NK-92 treated with Interleukin-12 subunit alpha and Interleukin-12 subunit beta, amount 100 ng/mL, for 24 hours (cell line): Measurements from ENCODE around the gene PLSCR4.

ENCODE experiments used
- DNase-seq: peaks from one replicate; lab custom pipeline; 2025; lab: John Stamatoyannopoulos, UW

PLSCR4 gene

DNA sequence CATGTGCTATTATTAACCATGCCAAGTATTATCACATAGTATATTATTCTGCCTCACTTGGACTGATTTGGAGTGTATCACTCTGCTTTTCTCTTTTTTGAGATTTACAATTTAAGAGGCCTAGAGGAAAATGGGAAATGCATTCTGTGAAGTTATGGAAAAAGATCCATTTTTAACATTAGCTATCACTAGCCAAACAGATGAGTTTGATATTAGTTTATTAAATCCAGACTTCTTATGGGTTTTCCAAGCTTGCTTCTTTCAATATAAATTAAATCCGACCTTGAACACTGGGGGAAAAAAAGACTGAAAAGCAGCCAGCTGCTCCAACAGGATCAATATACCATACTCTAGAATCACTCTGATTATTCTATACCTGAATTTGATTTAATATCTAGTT lies 59.9 kb downstream of the PLSCR4 start:
- no peak for DNase-seq

GRCh38 chr3:146189519-146190173 lies 61.3 kb downstream of the PLSCR4 start:
- no peak for DNase-seq

GRCh38 chr3:146187334-146187950 lies 63.5 kb downstream of the PLSCR4 start:
- DNase-seq, result no peak

DNA sequence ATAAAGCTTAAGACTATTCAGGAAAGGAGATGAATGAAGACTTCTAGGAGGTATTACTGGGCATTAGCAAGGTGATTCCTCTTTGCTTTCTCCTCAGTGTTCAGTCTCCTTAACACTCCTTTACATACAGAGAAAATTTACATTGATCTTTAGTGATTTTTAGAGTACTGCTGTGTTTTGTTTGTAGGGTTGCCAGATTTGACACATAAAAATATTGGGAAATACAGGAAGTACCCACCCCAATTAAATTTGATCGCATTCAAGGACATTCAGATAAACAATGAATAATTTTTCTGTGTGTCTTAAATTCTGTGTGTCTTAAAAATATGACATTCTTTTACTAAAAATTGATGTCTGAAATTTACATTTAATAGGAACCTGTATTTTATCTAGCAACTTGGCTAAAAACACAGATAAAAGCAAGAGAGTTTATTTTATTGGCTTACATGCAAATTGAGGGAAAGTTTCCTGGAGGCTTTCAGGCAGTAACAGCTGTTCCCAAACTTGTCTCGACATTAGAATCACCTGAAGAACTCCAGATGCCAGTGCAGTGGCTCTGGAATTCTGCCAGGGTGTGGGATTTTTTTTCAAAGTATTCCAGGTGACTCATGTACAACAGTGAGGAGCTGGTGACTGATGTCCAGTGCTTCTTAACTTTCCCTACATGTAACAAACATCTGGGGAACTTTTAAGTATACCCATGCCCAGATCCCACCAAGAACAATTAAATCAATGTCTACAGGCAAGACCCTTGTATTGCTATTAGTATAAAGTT lies 66.5 kb downstream of the PLSCR4 start:
- DNase-seq, result no peak

- no peak for DNase-seq
Measured at GRCh38 chr3:146181216-146181615, 69.7 kb downstream of the PLSCR4 start.

DNA sequence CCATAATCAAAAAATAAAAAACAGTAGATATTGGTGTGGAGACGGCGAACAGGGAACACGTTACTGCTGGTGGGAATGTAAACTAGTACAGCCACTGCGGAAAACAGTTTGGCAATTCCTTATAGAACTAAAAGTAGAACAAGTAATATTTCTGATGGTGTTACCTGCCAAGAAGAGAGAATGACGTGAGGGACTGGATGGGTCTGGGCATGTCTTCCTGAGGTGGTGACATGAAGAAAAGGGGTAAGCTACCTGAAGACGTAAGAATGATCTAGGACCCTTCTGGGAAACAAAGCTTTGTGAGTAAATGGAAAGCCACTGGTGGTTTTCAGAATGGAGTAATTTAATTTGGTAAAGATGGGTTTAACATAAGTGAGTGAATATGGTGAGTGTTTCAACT lies 70.5 kb downstream of the PLSCR4 start:
- no peak for DNase-seq

- no peak for DNase-seq
Measured at GRCh38 chr3:146178006-146178689, 72.8 kb downstream of the PLSCR4 start.

GRCh38 chr3:146177519-146177918 lies 73.4 kb downstream of the PLSCR4 start:
- no peak for DNase-seq

DNA sequence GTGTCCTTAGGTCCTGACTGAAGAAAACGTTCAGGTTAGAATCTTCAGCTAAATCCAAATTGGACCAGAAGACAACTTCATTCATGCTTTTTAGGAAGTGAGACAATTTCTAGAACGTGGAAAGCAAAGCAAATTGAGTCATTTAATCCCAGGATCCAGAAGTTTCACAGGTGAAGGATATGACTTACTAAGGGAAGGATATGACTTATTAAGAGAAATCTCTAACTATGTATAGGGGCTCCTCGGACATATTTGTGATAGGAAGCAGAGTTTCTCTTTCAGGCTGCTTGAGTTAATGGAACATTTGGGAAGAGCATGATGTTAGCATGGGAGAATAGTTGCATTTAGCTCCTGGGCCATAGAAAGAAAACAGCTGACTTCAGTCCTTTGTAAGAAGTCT lies 73.8 kb downstream of the PLSCR4 start:
- DNase-seq, result no peak

DNA sequence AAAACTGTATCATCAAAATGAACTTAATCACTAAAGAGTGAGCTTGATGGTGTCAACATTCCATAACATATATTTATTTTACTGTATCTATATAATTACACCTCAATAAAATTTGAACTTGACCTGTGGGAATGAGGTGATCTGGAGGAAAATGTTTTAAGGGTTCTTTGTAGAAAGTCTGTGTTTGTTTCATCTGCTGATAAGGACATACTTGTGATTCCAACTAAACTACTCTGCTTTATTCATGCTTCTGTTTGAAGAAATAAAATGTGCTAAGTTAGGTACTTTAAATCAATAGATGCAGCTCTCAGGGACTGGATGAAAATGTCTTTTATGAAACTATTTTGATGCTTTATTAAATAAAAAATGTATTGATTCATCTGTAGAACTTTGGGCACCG lies 78.3 kb downstream of the PLSCR4 start:
- DNase-seq, result no peak

DNA sequence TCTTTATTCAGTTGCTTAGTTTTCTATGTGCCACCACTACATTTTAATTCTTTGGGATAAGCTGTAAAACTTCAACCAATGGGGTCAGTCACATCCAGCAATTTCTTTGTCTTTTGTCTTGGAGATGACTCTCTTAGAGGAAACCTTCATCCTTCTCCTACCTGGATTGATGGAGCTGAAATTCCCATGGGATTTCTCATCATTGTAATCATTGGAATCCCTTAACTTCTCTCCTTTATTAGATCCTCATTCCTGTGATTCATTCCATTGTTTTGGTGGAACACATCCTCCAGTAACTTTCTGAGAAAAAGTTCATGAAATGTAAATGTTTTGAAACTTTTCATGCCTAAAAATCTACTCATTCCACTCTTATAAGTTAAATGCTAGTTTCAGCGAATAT lies 80.3 kb downstream of the PLSCR4 start:
- DNase-seq, result no peak

DNA sequence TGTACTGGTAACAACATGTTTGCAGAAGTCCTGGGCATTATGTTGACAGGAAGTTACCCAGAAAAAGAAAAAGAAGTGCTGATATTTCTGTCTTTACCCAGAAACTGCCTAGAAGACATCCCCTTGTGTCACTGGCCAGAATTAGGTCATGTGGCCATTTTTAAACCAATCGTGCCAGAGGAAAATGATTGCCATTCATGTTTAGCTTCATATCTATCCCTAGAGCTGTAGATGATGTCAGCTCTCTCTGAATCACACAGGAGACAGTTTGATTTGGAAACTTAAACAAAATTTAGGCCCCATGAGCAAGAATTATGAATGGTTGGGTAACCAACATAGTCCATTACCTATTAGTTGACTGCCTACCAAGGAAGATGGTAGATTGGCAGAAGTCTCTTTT lies 81.0 kb downstream of the PLSCR4 start:
- no peak for DNase-seq

GRCh38 chr3:146166826-146167225 lies 84.1 kb downstream of the PLSCR4 start:
- no peak for DNase-seq

DNA sequence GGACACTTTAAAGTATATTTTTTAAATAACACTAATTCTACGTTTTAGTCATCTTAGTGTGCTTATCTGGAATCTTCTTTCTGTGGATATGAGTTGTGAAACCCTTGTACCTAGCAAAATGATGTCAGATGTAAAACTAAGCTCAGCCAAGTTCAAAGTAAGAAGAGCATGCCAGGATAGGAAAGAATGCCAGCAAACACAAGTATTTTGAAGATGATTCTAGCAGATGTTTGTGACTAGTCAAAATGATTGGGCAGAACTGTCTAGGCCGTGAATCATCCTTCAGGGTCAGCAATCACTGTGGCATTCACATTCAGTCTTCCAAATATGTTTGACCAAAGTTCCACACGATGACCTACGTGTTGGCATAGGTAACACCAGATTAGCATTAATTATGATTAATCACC lies 84.5 kb downstream of the PLSCR4 start:
- DNase-seq, result no peak

DNA sequence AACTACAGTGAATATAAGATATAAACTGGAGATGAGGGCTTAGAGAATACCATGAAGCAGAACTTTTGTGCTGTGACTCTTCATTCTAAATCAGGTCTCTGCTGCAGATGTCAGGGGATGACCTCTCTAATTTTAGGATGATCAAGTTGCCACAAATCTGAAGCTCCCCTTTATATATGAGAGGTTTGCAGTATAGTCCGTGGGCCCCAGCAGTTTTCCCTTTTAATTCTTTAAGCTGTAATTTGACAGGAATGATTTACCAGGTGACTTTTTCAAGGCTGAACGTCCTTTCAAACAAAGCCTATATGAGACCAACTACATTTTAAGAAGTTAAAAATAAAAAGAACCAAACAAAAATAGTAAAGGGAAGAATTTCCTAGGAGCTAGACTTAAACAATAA lies 85.0 kb downstream of the PLSCR4 start:
- no peak for DNase-seq

GRCh38 chr3:146164971-146165769 lies 85.7 kb downstream of the PLSCR4 start:
- no peak for DNase-seq

DNA sequence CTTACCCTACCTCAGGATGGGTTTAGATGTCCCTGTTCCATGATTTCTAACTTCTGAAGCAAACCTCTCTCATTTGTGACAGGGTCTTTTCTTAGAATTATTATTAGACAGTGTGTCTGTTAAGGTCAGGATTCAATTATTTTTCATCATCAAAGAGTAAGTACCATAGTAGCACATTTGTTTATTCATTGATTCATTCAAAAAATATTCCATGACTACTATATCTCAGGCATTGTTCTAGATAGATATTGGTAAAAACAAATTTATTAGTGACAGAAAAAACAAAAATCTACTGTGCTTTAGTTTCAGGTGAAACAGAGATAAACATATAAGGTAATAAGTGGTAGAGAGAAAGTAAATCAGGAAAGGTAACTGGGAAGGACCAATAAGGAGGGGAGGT lies 86.4 kb downstream of the PLSCR4 start:
- no peak for DNase-seq

- DNase-seq, result no peak
Measured at GRCh38 chr3:146164071-146164470, 86.8 kb downstream of the PLSCR4 start.

DNA sequence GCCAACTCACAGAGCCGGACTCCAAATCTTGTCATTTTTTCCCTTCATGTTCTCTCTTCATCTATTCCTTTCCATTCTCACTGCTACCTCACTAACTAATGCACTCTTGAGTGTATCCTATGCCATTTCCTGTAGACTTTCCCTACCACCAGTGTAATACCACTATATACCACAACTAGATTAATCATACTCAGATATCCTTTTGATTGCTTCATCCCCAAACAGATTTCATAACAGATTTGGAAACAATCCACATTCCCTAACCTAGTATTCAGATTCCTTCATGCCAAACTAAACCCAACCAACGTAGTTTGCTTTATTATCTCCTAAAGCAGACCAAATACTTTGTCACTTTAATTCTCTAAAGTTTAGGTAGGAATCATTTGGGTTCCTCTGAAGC lies 87.3 kb downstream of the PLSCR4 start:
- DNase-seq, result no peak

- no peak for DNase-seq
Measured at GRCh38 chr3:146162561-146162960, 88.3 kb downstream of the PLSCR4 start.

DNA sequence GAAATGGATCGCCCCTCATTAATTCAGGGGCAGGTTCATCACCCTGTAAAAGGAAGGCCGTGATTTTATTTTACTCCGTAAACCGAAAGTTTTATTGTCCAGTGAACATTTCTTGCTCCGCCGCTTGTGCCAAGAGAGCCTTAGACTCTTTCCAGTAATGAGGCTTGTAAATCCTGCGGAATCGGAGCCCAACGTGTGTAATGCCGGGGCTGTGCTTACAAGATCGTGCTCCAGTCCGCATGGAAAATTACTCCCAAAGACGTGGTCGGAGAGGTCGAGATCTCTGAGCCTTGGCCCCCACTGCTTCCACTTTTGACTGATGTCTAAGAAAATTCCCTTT lies 89.3 kb downstream of the PLSCR4 start:
- no peak for DNase-seq
